Endothelial cell of umbilical vein (primary cell): ENCODE measurements around the gene RASL11A. TPM values are rescaled to one million over a fixed set of nuclear protein-coding genes. Genes with fewer than 3 reads are reported as not detected.

Source experiments
- BruUV-seq: library from RNA; stranded (reverse); fragments of 400-500 nt; replicated peaks from 2 replicates; lab custom pipeline; 2021; lab: Mats Ljungman, UMichigan
- CTCF ChIA-PET: fragments of 300-600, 350-600 bp; sonication (Branson Sonifier 250); formaldehyde crosslinking; loops from one replicate; lab custom pipeline; 2021; ENCODE audit warnings: antibody characterized with exemption, inconsistent platforms; lab: Charles Lee
- POLR2A ChIA-PET: fragments of 300-600, 350-600 bp; sonication (Branson Sonifier 250); formaldehyde crosslinking; loops from one replicate; lab custom pipeline; 2021; ENCODE audit warnings: antibody characterized with exemption, inconsistent platforms; lab: Charles Lee
- DNase-seq: peaks from one replicate; pipeline ENCODE4 v3.0.0-alpha.2; 2011; ENCODE audit warnings: low read depth, low spot score
- FAIRE-seq: peaks from 2 replicates; lab custom pipeline; 2011; peaks lifted over from hg19 to GRCh38; lab: Jason Lieb, UNC
- H2AFZ ChIP-seq: 2 replicates; pipeline ENCODE4 v1.6.0; 2012; ENCODE audit warnings: low read depth, low read length, control low read depth, inconsistent platforms
- H3K27ac ChIP-seq: 2 replicates; pipeline ENCODE4 v1.5.1; 2011; ENCODE audit warnings: low read depth, mild to moderate bottlenecking, control low read depth, low read length, moderate library complexity; ENCODE audit not compliant: insufficient read depth
- H3K27me3 ChIP-seq, 2 experiments: 2 replicates each; pipeline versions ENCODE4 v1.6.0 to v1.6.1; 2011; ENCODE audit warnings: low read length in 2 of 2, mixed read lengths in 1 of 2; ENCODE audit not compliant: control insufficient read depth in 2 of 2, insufficient read depth in 2 of 2
- H3K36me3 ChIP-seq, 2 experiments: 2 replicates in 1 of 2; 3 replicates in 1 of 2; pipeline ENCODE4 v1.5.1; 2011; ENCODE audit warnings: low read length in 2 of 2, mild to moderate bottlenecking in 1 of 2, moderate library complexity in 1 of 2; ENCODE audit not compliant: control insufficient read depth in 2 of 2, insufficient read depth in 2 of 2; ENCODE audit errors: extremely low read depth in 1 of 2
- H3K4me1 ChIP-seq: 3 replicates; pipeline ENCODE4 v1.5.1; 2011; ENCODE audit warnings: mild to moderate bottlenecking, low read length; ENCODE audit not compliant: control insufficient read depth, insufficient read depth; ENCODE audit errors: extremely low read depth
- H3K4me2 ChIP-seq: 2 replicates; pipeline ENCODE4 v1.6.1; 2011; ENCODE audit warnings: low read length, control low read depth, mixed read lengths; ENCODE audit not compliant: insufficient read depth
- H3K4me3 ChIP-seq, 3 experiments: fragments of 200-600 bp in 1 of 3; sonication (generic), shearing (Covaris generic) in 1 of 3; replicated peaks in 1 of 3; 2 replicates each; pipeline ENCODE4 v1.5.1; 2011 to 2016; ENCODE audit warnings: control low read depth in 3 of 3, low read length in 3 of 3, mild to moderate bottlenecking in 2 of 3, inconsistent platforms in 1 of 3, low read depth in 1 of 3, moderate library complexity in 1 of 3; ENCODE audit not compliant: insufficient read depth in 1 of 3
- H3K79me2 ChIP-seq: 2 replicates; pipeline ENCODE4 v1.6.0; 2012; ENCODE audit warnings: low read length, inconsistent platforms; ENCODE audit not compliant: control insufficient read depth, insufficient read depth
- H3K9ac ChIP-seq: replicated peaks from 2 replicates; pipeline ENCODE3; 2011; ENCODE audit warnings: low read length, control low read depth; ENCODE audit not compliant: insufficient read depth; ENCODE audit errors: extremely low read depth
- H3K9me1 ChIP-seq: replicated peaks from 3 replicates; pipeline ENCODE4 v1.6.0; 2011; ENCODE audit warnings: mild to moderate bottlenecking, low read length; ENCODE audit not compliant: control insufficient read depth, insufficient read depth; ENCODE audit errors: extremely low read depth
- H3K9me3 ChIP-seq: replicated peaks from 2 replicates; pipeline ENCODE4 v1.5.1; 2012; ENCODE audit warnings: low read length, inconsistent platforms; ENCODE audit not compliant: control insufficient read depth, insufficient read depth
- H4K20me1 ChIP-seq: replicated peaks from 2 replicates; pipeline ENCODE3; 2011; ENCODE audit warnings: mild to moderate bottlenecking, low read length; ENCODE audit not compliant: control insufficient read depth, insufficient read depth; ENCODE audit errors: extremely low read depth
- CTCF ChIP-seq, 2 donors: IDR thresholded peaks; 1 replicate in 1 of 2; 2 replicates in 1 of 2; pipeline ENCODE4 v1.5.1; 2011; ENCODE audit warnings: low read length in 2 of 2, mild to moderate bottlenecking in 2 of 2, moderate library complexity in 2 of 2, control low read depth in 1 of 2, inconsistent platforms in 1 of 2, low read depth in 1 of 2; ENCODE audit not compliant: insufficient read depth in 1 of 2; ENCODE audit errors: extremely low read depth in 1 of 2
- EZH2 ChIP-seq: IDR thresholded peaks from 2 replicates; pipeline ENCODE4 v1.6.1; 2012; ENCODE audit warnings: borderline replicate concordance, low read depth, mild to moderate bottlenecking, moderate library complexity, low read length, inconsistent platforms; ENCODE audit not compliant: severe bottlenecking
- FOS ChIP-seq: IDR thresholded peaks from 2 replicates; pipeline ENCODE4 v1.6.1; 2011; ENCODE audit warnings: mild to moderate bottlenecking, low read length, moderate library complexity, borderline replicate concordance; ENCODE audit not compliant: insufficient read depth
- GATA2 ChIP-seq: IDR thresholded peaks from 2 replicates; pipeline ENCODE4 v1.7.0; 2011; ENCODE audit warnings: low read depth, mild to moderate bottlenecking, moderate library complexity, mixed read lengths, low read length; ENCODE audit not compliant: insufficient read length, insufficient read depth
- JUN ChIP-seq: IDR thresholded peaks from 2 replicates; pipeline ENCODE4 v1.6.1; 2011; ENCODE audit warnings: borderline replicate concordance, low read depth; ENCODE audit not compliant: insufficient read length, insufficient read depth
- MAX ChIP-seq: IDR thresholded peaks from 2 replicates; pipeline ENCODE4 v1.6.1; 2011; ENCODE audit not compliant: insufficient read depth, insufficient read length
- MYC ChIP-seq: IDR thresholded peaks from one replicate; pipeline ENCODE4 v1.6.1; 2011; ENCODE audit warnings: mild to moderate bottlenecking, low read depth, low read length
- POLR2A ChIP-seq: IDR thresholded peaks from 2 replicates; pipeline ENCODE4 v1.6.1; 2012; ENCODE audit warnings: low read depth, mild to moderate bottlenecking, control low read depth, low read length
- POLR2AphosphoS5 ChIP-seq: IDR thresholded peaks from 2 replicates; pipeline ENCODE4 v1.6.1; 2012; ENCODE audit warnings: low read depth, mild to moderate bottlenecking, control low read depth, low read length, moderate library complexity; ENCODE audit not compliant: insufficient read depth
- dilution Hi-C: fragments of 300-500 bp; cut with MboI; formaldehyde crosslinking; loops from one replicate; pipeline ENCODE4 v1.15.0; 2019; ENCODE audit warnings: low sequenced_read_pairs; ENCODE audit not compliant: extremely low pct_ligation_motif_present
- intact Hi-C: fragments of 100-400 bp; cut with micrococcal nuclease; formaldehyde crosslinking; loops from one replicate; pipeline ENCODE4 v1.10.0; 2022
- polyA plus RNA-seq, 4 experiments: library from polyadenylated mRNA; depleted of rRNA in 3 of 4; stranded (reverse) in 3 of 4; unstranded in 1 of 4; fragments of >200 nt; gene quantifications; 2 replicates each; pipeline versions ENCODE4 v1.2.1 to v1.2.3, GENCODE V29; 2011 to 2012; ENCODE audit warnings: missing spikeins in 1 of 4
- total RNA-seq: library from RNA; stranded (reverse); gene quantifications from 2 replicates; pipeline ENCODE4 v1.2.3, GENCODE V29; 2021

Gene RASL11A
- total and polyA plus RNA-seq, 2 donors (not counting 3 experiments of a cell fraction or from before 2014, with no cell fraction given), result 1.2 to 1.3 TPM

- CTCF ChIA-PET, result interaction anchor here (0.6 to 1.3 kb wide), 3 partner anchors 9 to 805 kb away, joined by 3 to 4 read pairs (median 3); no protein-coding TSS in a partner anchor
- H4K20me1 ChIP-seq, result no peaks in the 10 kb centered on the region
- H2AFZ ChIP-seq, result no peak overlapping the region
- no peaks in the 10 kb centered on the region for H3K79me2 ChIP-seq
- DNase-seq (no peak), FAIRE-seq (no peak)
- POLR2A ChIA-PET, result no interaction called here
- H3K27ac ChIP-seq, result no peak overlapping the region
- no peak overlapping the region for H3K4me2 ChIP-seq
- no peaks in the 10 kb centered on the region for H3K36me3 ChIP-seq
- H3K9me3 ChIP-seq, result no peaks in the 10 kb centered on the region
- dilution Hi-C loops (no loop called here), intact Hi-C loops (no loop called here)
- H3K9me1 ChIP-seq, result no peaks in the 10 kb centered on the region
- TF ChIP-seq FOS, result no peak
- no peak for TF ChIP-seq POLR2AphosphoS5
- no peak for TF ChIP-seq EZH2
- no peak for TF ChIP-seq POLR2A
- no peak for TF ChIP-seq JUN
- no peak for TF ChIP-seq GATA2
- TF ChIP-seq CTCF (IDR thresholded peaks at IDR 0.05; ENCODE audit: extremely low read depth in 1 of 2, insufficient read depth in 1 of 2, low read depth in 1 of 2, low read length in 2 of 2), result no peak
- TF ChIP-seq MYC, result no peak
- no peak for TF ChIP-seq MAX
- no peak overlapping the region for H3K9ac ChIP-seq
- no peak overlapping the region for H3K4me3 ChIP-seq
- no TSS peak for BruUV-seq
- H3K27me3 ChIP-seq, result peaks cover 6 to 8% of the 10 kb centered on the region in 2 experiments
- H3K4me1 ChIP-seq, result no peaks in the 10 kb centered on the region
Measured at GRCh38 chr13:27300941-27301586, 30.4 kb downstream of the RASL11A start.
